Endothelial cell (in vitro differentiated cells): ENCODE measurements around the gene PRKCA. TPM values are rescaled to one million over a fixed set of nuclear protein-coding genes. Genes with fewer than 3 reads are reported as not detected.
"Not testable (repeated sequence)": the region's sequence is repeated elsewhere in the genome, so short reads cannot be mapped to it uniquely, and the experiment has no call there.

Experiments used
- DNase-seq: peaks from one replicate; pipeline ENCODE4 v3.0.0; 2021; ENCODE audit warnings: low spot score
- H3K27ac Mint-ChIP-seq: one replicate; pipeline ENCODE4 v1.8.0; 2021; ENCODE audit warnings: mixed read lengths, inconsistent platforms; ENCODE audit not compliant: unreplicated experiment
- H3K27me3 Mint-ChIP-seq: one replicate; pipeline ENCODE4 v1.8.0; 2021; ENCODE audit warnings: mild to moderate bottlenecking, moderate library complexity, mixed read lengths, inconsistent platforms; ENCODE audit not compliant: unreplicated experiment
- H3K36me3 Mint-ChIP-seq: one replicate; pipeline ENCODE4 v1.8.0; 2021; ENCODE audit warnings: mild to moderate bottlenecking, low read depth, mixed read lengths, inconsistent platforms; ENCODE audit not compliant: unreplicated experiment
- H3K4me1 Mint-ChIP-seq: one replicate; pipeline ENCODE4 v1.8.0; 2021; ENCODE audit warnings: mild to moderate bottlenecking, mixed read lengths, inconsistent platforms; ENCODE audit not compliant: unreplicated experiment
- H3K4me3 Mint-ChIP-seq: one replicate; pipeline ENCODE4 v1.8.0; 2021; ENCODE audit warnings: mild to moderate bottlenecking, mixed read lengths, inconsistent platforms; ENCODE audit not compliant: unreplicated experiment
- H3K9me3 Mint-ChIP-seq: one replicate; pipeline ENCODE4 v1.8.0; 2021; ENCODE audit warnings: mixed read lengths, inconsistent platforms; ENCODE audit not compliant: unreplicated experiment
- CTCF ChIP-seq: fragments of 200-600 bp; sonication (generic); IDR thresholded peaks from one replicate; pipeline ENCODE4 v1.5.0; 2021; ENCODE audit warnings: antibody characterized with exemption; ENCODE audit not compliant: unreplicated experiment
- long read RNA-seq: library from polyadenylated mRNA; unstranded; transcript quantifications from one replicate; pipeline ENCODE4 v2.0.0, GENCODE V29; 2020; ENCODE audit not compliant: unreplicated experiment
- total RNA-seq: library from RNA; stranded (reverse); fragmentation: NEBNext Ultra II Directional; extraction: Animal tissue kit (Norgen Biotek cat#: 25700); gene quantifications from one replicate; pipeline ENCODE4 v1.2.1, GENCODE V29; 2021; ENCODE audit not compliant: unreplicated experiment

Gene PRKCA
- 2.1 TPM for total RNA-seq
- long read RNA-seq, partial matches to known transcripts = 0 of 1 reads
- long read RNA-seq, other reads (novel, unspliced or antisense) = 1 of 1 reads

- H3K36me3 Mint-ChIP-seq = peaks cover 4% of the 10 kb centered on the region
- no peak within 1 kb of the TSS for H3K27ac Mint-ChIP-seq
- H3K4me1 Mint-ChIP-seq = peaks cover 18% of the 10 kb centered on the region
- peaks cover 14% of the 10 kb centered on the region for H3K27me3 Mint-ChIP-seq
- H3K4me3 Mint-ChIP-seq = peak within 1 kb of the TSS; percentile 95
- no peaks in the 10 kb centered on the region for H3K9me3 Mint-ChIP-seq
- no peak for TF ChIP-seq CTCF
- DNase-seq = peak; percentile 64
Observed at GRCh38 chr17:66301864-66302741, at the start of gene PRKCA. Gene PRKCA, plus strand, starts transcription at chr17:66302613.

GRCh38 chr17:66253458-66253857 lies 49.0 kb upstream of the PRKCA start:
- H3K27ac Mint-ChIP-seq, H3K27me3 Mint-ChIP-seq, H3K9me3 Mint-ChIP-seq, H3K4me1 Mint-ChIP-seq, H3K4me3 Mint-ChIP-seq, H3K36me3 Mint-ChIP-seq, DNase-seq: not testable (repeated sequence)

- TF ChIP-seq CTCF = peak; percentile 46
- DNase-seq = peak; percentile 10
- no peak overlapping the region for H3K4me3 Mint-ChIP-seq
- no peaks in the 10 kb centered on the region for H3K4me1 Mint-ChIP-seq
- no peak overlapping the region for H3K27ac Mint-ChIP-seq
- H3K36me3 Mint-ChIP-seq = no peaks in the 10 kb centered on the region
- no peaks in the 10 kb centered on the region for H3K9me3 Mint-ChIP-seq
- H3K27me3 Mint-ChIP-seq = no peaks in the 10 kb centered on the region
Observed at GRCh38 chr17:66255112-66255511, 47.3 kb upstream of the PRKCA start.

GRCh38 chr17:66255527-66255971 lies 46.9 kb upstream of the PRKCA start:
- no peaks in the 10 kb centered on the region for H3K27me3 Mint-ChIP-seq
- H3K4me1 Mint-ChIP-seq = no peaks in the 10 kb centered on the region
- no peak overlapping the region for H3K27ac Mint-ChIP-seq
- DNase-seq = no peak
- H3K4me3 Mint-ChIP-seq = no peak overlapping the region
- TF ChIP-seq CTCF = no peak
- no peaks in the 10 kb centered on the region for H3K36me3 Mint-ChIP-seq
- no peaks in the 10 kb centered on the region for H3K9me3 Mint-ChIP-seq

GRCh38 chr17:66260275-66260674 lies 42.1 kb upstream of the PRKCA start:
- no peak for TF ChIP-seq CTCF
- Mint-ChIP-seq H3K4me1 (no peaks in the 10 kb centered on the region), H3K4me3 (no peak overlapping the region), H3K27me3 (peaks cover 2% of the 10 kb centered on the region), H3K27ac (no peak overlapping the region), H3K36me3 (no peaks in the 10 kb centered on the region), H3K9me3 (no peaks in the 10 kb centered on the region)
- no peak for DNase-seq
